ENCODE data around the gene NKD1. TPM values are rescaled to one million over a fixed set of nuclear protein-coding genes. Genes with fewer than 3 reads are reported as not detected.

The NKD1 gene
- total and polyA plus RNA-seq, 7 donors, result under 0.01 to 18.0 (median 6.7) TPM

DNA sequence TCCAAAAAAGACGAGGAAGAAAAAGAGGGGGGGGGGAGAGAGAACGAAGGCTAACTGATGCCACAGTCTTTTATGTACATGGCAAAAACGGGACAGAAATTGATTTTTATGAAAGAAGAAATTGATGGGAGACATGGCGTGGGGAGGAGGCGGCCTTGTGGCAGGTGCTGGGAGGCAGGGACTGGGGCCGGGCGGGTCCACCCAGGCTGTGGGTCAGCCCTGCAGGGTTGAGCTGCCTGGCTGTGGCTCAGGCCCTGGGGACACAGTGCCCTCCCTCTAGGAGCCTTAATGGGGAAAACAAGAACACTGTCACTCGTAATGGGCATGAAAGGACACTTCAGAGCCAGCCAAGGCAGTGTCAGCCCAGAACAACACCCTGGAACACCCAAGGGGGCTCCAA, 98.1 kb downstream of the NKD1 start:
- intact Hi-C loops (cut with DNase I), result no loop called here
- no peaks in the 10 kb centered on the region for H3K27me3 ChIP-seq
- H3K9me3 ChIP-seq, result no peaks in the 10 kb centered on the region
- H3K36me3 ChIP-seq, result no peaks in the 10 kb centered on the region
- peaks cover 0 to 18% (median 6%) of the 10 kb centered on the region in 4 donors for H3K4me1 ChIP-seq
- H3K4me3 ChIP-seq, result no peak overlapping the region
- WGBS, 2 donors, result 80 to 83% methylated on average over 8 of the region's 8 CpGs
- TF ChIP-seq EP300 (IDR thresholded peaks at IDR 0.05), result no peak
- TF ChIP-seq POLR2A (IDR thresholded peaks at IDR 0.05), result no peak
- no peak for TF ChIP-seq POLR2AphosphoS5 (IDR thresholded peaks at IDR 0.05)
- TF ChIP-seq, protein P1, sequence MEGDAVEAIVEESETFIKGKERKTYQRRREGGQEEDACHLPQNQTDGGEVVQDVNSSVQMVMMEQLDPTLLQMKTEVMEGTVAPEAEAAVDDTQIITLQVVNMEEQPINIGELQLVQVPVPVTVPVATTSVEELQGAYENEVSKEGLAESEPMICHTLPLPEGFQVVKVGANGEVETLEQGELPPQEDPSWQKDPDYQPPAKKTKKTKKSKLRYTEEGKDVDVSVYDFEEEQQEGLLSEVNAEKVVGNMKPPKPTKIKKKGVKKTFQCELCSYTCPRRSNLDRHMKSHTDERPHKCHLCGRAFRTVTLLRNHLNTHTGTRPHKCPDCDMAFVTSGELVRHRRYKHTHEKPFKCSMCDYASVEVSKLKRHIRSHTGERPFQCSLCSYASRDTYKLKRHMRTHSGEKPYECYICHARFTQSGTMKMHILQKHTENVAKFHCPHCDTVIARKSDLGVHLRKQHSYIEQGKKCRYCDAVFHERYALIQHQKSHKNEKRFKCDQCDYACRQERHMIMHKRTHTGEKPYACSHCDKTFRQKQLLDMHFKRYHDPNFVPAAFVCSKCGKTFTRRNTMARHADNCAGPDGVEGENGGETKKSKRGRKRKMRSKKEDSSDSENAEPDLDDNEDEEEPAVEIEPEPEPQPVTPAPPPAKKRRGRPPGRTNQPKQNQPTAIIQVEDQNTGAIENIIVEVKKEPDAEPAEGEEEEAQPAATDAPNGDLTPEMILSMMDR (IDR thresholded peaks at IDR 0.05), result no peak
- DNase-seq, result no peak
- H3K27ac ChIP-seq, result no peak overlapping the region

DNA sequence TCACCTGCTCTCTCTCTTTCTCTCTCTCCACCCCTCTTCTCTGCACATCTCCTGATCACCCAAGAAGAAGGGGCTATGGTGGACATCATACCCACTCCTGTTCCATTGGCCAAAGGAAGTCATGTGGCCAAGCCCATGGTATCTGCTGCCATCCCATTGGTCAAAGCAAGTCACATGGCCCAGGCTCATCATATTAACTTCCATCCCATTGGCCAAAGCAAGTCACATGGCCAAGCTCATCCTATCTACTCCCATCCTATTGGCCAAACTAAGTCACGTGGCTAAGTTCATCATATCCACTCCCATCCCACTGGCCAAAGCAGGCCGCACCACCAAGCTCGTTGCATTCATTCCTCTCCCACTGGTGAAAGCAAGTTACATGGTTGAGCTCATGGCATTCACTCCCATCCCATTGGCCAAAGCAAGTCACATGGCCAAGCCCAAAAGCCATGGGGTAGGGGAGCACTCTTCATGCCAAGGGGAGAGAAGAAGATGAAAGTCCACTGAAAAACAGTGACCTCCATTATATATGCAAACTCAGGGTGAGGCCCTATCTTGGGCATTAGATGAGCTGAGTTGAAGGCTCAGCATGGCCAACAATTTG, 103.7 kb downstream of the NKD1 start:
- 94 to 95% methylated on average over 3 of the region's 3 CpGs for WGBS, 2 donors
- H3K4me3 ChIP-seq, result no peak overlapping the region
- TF ChIP-seq EP300 (IDR thresholded peaks at IDR 0.05) (no peak), POLR2AphosphoS5 (IDR thresholded peaks at IDR 0.05) (peak in 1 of 4 donors; percentile 1)
- intact Hi-C loops (cut with DNase I), result no loop called here
- H3K9me3 ChIP-seq, result no peaks in the 10 kb centered on the region
- H3K27me3 ChIP-seq, result no peaks in the 10 kb centered on the region
- DNase-seq, result no peak
- H3K27ac ChIP-seq, result no peak overlapping the region
- no peaks in the 10 kb centered on the region for H3K4me1 ChIP-seq
- no peaks in the 10 kb centered on the region for H3K36me3 ChIP-seq

DNA sequence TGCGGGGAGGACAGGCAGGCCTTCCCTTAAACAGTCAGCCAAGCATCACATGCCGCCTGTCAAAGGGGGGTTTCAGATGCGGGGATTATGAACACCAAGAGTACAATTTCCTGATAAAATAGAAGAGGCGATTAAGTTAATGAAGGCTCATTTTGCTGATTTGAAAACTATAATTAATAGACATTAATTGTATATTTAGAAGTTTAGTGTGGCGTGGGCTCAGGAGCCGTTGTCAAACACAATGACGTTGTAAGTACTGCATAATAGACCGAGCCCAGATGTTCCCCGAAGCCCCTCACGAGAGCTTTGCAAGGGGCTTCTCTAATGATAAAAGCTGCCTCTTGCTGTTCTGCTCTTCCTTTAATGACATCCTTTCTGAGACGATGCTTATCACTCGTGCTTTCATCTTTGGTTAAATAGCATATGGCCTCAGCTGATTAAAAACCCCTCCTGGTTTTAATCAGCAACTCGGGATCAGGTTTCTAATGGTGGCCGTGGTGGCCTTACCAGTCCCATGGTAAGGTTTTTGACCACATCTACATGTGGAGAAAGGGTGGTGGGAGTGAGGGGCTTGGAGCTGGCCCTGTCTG, 104.7 kb downstream of the NKD1 start:
- DNase-seq, result no peak
- no peaks in the 10 kb centered on the region for H3K9me3 ChIP-seq
- WGBS, 2 donors, result 77 to 78% methylated on average over 14 of the region's 14 CpGs
- TF ChIP-seq EP300 (IDR thresholded peaks at IDR 0.05), result no peak
- TF ChIP-seq, protein P1 (IDR thresholded peaks at IDR 0.05), result no peak
- TF ChIP-seq POLR2AphosphoS5 (IDR thresholded peaks at IDR 0.05), result no peak
- TF ChIP-seq POLR2A (IDR thresholded peaks at IDR 0.05), result no peak
- no peak overlapping the region for H3K27ac ChIP-seq
- no peak overlapping the region for H3K4me3 ChIP-seq
- intact Hi-C loops (cut with DNase I), result no loop called here
- no peaks in the 10 kb centered on the region for H3K27me3 ChIP-seq
- H3K4me1 ChIP-seq, result no peaks in the 10 kb centered on the region
- H3K36me3 ChIP-seq, result no peaks in the 10 kb centered on the region

DNA sequence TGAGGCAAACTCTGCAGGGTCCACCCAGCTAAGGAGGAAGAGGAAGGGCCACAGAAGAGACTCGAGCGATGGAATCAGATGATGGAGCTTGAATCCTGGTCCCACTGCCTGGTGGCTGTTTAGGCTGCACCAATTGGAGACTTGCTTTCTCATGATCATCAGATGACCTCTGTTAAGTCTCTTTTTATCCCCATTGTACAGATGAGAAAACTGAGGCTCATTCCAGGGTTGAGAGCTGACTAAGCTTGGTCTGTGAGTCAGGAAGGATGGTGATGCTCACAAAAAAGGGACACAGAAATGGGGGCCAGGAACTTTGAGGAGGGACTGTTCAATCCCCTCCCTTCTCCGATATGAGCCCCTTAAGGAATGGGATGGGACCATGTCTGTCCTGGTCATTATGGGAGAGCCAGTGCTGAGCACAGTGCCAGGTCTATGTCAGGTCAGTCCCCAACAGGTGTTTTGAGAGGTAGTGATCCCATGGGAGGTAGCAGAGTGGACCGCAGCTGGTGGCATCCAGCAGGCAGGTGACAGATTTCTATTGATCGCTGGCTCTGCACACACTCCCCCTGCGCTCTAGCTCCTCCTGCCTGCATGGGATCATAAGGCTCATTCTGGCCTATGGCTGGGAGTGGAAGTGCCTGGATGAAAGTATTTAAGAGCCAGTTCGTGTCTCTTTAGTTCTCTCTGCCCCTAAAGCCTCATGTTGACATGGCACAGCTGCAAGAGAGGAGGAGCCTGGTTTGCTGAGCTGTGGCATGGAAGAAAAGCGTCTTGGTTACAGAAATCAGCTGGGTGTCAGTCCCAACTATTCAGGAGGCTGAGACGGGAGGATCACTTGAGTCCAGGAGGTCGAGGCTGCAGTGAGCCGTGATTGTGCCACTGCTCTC, 105.7 kb downstream of the NKD1 start:
- TF ChIP-seq POLR2A (IDR thresholded peaks at IDR 0.05), result no peak
- TF ChIP-seq, protein P1 (IDR thresholded peaks at IDR 0.05), result no peak
- TF ChIP-seq EP300 (IDR thresholded peaks at IDR 0.05), result no peak
- TF ChIP-seq POLR2AphosphoS5 (IDR thresholded peaks at IDR 0.05), result no peak
- H3K4me1 ChIP-seq, result no peaks in the 10 kb centered on the region
- no peaks in the 10 kb centered on the region for H3K27me3 ChIP-seq
- DNase-seq, result no peak
- no peak overlapping the region for H3K4me3 ChIP-seq
- no peak overlapping the region for H3K27ac ChIP-seq
- no peaks in the 10 kb centered on the region for H3K9me3 ChIP-seq
- WGBS, 2 donors, result 77 to 84% methylated on average over 11 of the region's 11 CpGs
- intact Hi-C loops (cut with DNase I), result no loop called here
- H3K36me3 ChIP-seq, result no peaks in the 10 kb centered on the region

DNA sequence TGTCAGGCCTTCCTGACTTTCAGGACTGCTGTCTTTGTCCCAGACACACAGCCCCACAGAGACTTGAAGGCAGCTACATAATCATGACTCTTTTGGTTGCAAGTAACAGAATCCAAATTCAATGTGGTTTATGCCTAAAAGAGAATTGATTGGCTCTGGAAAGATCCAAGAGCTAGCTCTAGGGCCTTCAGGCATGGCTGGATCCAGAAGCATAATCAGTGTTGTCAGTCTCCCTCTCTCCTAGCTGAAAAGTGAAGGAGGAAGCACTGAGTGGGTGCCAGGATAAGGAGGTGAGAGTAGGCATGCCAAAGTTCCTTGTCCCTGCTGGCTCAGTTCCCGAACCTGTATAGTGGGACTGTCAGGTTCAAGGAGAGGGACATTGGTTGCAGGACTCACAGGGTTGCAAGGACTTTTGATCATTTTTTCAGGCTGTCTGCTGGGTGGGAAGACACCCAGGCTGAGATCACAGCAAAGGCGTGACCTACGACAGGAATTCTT, 107.4 kb downstream of the NKD1 start:
- H3K4me1 ChIP-seq, result no peaks in the 10 kb centered on the region
- no peak overlapping the region for H3K4me3 ChIP-seq
- intact Hi-C loops (cut with DNase I), result no loop called here
- DNase-seq, result no peak
- H3K36me3 ChIP-seq, result no peaks in the 10 kb centered on the region
- no peaks in the 10 kb centered on the region for H3K9me3 ChIP-seq
- no peak overlapping the region for H3K27ac ChIP-seq
- TF ChIP-seq, protein P1 (IDR thresholded peaks at IDR 0.05), result no peak
- TF ChIP-seq POLR2A (IDR thresholded peaks at IDR 0.05) (no peak), POLR2AphosphoS5 (IDR thresholded peaks at IDR 0.05) (no peak)
- 83 to 94% methylated on average over 3 of the region's 3 CpGs for WGBS, 2 donors
- no peaks in the 10 kb centered on the region for H3K27me3 ChIP-seq

Data from sigmoid colon (tissue), 7 donors.